Tibial nerve (tissue), 4 donors: ENCODE data around the gene WIZ. TPM values are rescaled to one million over a fixed set of nuclear protein-coding genes. Genes with fewer than 3 reads are reported as not detected.
A peak's percentile ranks its signal among the peaks of the same experiment; 100 is the strongest.
"Not testable (repeated sequence)": the region's sequence is repeated elsewhere in the genome, so short reads cannot be mapped to it uniquely, and the experiment has no call there.

ENCODE experiments used
- DNase-seq, 2 donors: peaks; one replicate each; pipeline ENCODE4 v3.0.0-alpha.2; 2019; ENCODE audit warnings: low spot score in 2 of 2
- H3K27ac ChIP-seq, 4 donors: fragments of 200-600 bp; sonication (generic) in 3 of 4; one replicate each; pipeline ENCODE4 v1.5.1; 2017 to 2019; ENCODE audit warnings: mild to moderate bottlenecking in 1 of 4
- H3K27me3 ChIP-seq, 2 donors: fragments of 200-600 bp; sonication (generic) in 1 of 2; one replicate each; pipeline versions ENCODE4 v1.5.1 to v1.6.0; 2017 to 2019
- H3K36me3 ChIP-seq, 3 donors: fragments of 200-600 bp; sonication (generic); one replicate each; pipeline ENCODE4 v1.5.1; 2018 to 2019
- H3K4me1 ChIP-seq, 4 donors: fragments of 200-600 bp; sonication (generic) in 3 of 4; one replicate each; pipeline ENCODE4 v1.5.1; 2017 to 2019
- H3K4me3 ChIP-seq, 4 donors: fragments of 200-600 bp; sonication (generic) in 3 of 4; one replicate each; pipeline ENCODE4 v1.5.1; 2017 to 2019; ENCODE audit warnings: mild to moderate bottlenecking in 1 of 4, moderate library complexity in 1 of 4
- H3K9me3 ChIP-seq, 4 donors: fragments of 200-600 bp; sonication (generic) in 3 of 4; one replicate each; pipeline ENCODE4 v1.5.1; 2017 to 2019
- EP300 ChIP-seq, 2 donors: sonication (generic); formaldehyde crosslinking; IDR thresholded peaks; one replicate each; pipeline ENCODE4 v1.6.1; 2017; ENCODE audit warnings: antibody characterized with exemption in 2 of 2, mild to moderate bottlenecking in 1 of 2
- POLR2A ChIP-seq, 2 donors: fragments of 450-650 bp; IDR thresholded peaks; one replicate each; pipeline ENCODE4 v1.6.1; 2017; ENCODE audit warnings: antibody characterized with exemption in 2 of 2, mild to moderate bottlenecking in 2 of 2, moderate library complexity in 2 of 2
- WGBS, 2 donors: methylation state at CpG; one replicate each; pipeline ENCODE4 v1.1.5; 2018; 5-methylcytosine and 5-hydroxymethylcytosine counted together
- total RNA-seq, 4 donors: library from RNA; depleted of rRNA; stranded (reverse); fragments of >200 nt; gene quantifications; one replicate each; pipeline ENCODE4 v1.1.0, GENCODE V29; 2016
- TF ChIP-seq, protein P1 (sequence below), 5 experiments: fragments of 200-600 bp in 3 of 5; fragments of 450-650 bp in 2 of 5; sonication (generic) in 3 of 5; IDR thresholded peaks; one replicate each; pipeline ENCODE4 v1.5.1; 2016 to 2019; ENCODE audit warnings: antibody characterized with exemption in 5 of 5, mild to moderate bottlenecking in 3 of 5, moderate library complexity in 2 of 5

The WIZ gene
- total RNA-seq, 4 donors from 2014 or later, result 31.5 to 108 (median 46.3) TPM

DNA sequence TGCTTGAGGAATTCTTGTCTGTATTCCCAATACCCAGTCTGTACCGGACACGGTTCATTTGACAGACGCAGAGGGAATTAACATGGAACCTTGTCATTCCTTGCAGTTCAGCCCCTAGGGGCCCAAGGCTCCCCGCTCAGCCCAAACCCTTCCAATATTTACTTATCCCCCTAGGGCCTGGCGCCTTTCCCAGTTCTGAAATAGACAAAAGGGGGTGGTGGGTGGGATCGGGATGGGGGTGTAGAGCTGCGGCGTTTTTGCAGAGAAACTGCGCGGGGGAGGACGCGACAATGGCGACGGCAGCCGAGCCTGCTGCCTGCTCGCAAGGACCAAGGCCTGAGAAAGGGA, 31.6 kb downstream of the WIZ start:
- H3K4me3 ChIP-seq, result peak overlapping the region; percentile 81 to 99 (median 94)
- no peaks in the 10 kb centered on the region for H3K27me3 ChIP-seq
- TF ChIP-seq EP300 (IDR thresholded peaks at IDR 0.05), result no peak
- no peak for TF ChIP-seq POLR2A (IDR thresholded peaks at IDR 0.05)
- TF ChIP-seq, protein P1, sequence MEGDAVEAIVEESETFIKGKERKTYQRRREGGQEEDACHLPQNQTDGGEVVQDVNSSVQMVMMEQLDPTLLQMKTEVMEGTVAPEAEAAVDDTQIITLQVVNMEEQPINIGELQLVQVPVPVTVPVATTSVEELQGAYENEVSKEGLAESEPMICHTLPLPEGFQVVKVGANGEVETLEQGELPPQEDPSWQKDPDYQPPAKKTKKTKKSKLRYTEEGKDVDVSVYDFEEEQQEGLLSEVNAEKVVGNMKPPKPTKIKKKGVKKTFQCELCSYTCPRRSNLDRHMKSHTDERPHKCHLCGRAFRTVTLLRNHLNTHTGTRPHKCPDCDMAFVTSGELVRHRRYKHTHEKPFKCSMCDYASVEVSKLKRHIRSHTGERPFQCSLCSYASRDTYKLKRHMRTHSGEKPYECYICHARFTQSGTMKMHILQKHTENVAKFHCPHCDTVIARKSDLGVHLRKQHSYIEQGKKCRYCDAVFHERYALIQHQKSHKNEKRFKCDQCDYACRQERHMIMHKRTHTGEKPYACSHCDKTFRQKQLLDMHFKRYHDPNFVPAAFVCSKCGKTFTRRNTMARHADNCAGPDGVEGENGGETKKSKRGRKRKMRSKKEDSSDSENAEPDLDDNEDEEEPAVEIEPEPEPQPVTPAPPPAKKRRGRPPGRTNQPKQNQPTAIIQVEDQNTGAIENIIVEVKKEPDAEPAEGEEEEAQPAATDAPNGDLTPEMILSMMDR (IDR thresholded peaks at IDR 0.05), result no peak
- 1 to 3% methylated on average over 16 of the region's 16 CpGs for WGBS, 2 donors
- no peak for DNase-seq
- H3K9me3 ChIP-seq, result peaks cover 0 to 4% (median 0%) of the 10 kb centered on the region in 4 donors
- H3K4me1 ChIP-seq, result peaks cover 0 to 58% (median 30%) of the 10 kb centered on the region in 4 donors
- H3K36me3 ChIP-seq, result peaks cover 0 to 31% (median 2%) of the 10 kb centered on the region in 3 donors
- H3K27ac ChIP-seq, result peak overlapping the region; percentile 62 to 93 (median 90)

DNA sequence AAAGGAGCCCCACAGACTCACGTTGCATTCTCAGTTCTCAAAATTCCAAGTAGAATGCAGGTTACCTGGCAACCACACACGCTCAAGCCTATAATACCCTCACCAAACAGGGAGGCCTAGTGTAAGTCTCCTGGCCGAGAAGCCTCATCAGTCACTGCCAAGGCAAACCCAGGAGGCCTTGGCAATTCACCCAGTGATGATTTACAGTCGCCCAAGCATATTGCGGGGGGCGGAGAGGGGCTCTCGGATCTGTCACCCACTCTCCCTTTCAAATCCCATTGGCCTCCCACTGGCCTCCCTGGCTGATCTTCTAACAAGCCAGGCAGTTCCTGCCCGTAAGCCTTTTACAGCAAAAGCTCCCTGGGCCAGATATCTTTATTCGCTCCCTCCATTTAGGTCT, 32.1 kb downstream of the WIZ start:
- Histone ChIP-seq H3K27me3 (no peaks in the 10 kb centered on the region), H3K36me3 (peaks cover 0 to 26% (median 0%) of the 10 kb centered on the region in 3 donors), H3K4me1 (peaks cover 0 to 63% (median 34%) of the 10 kb centered on the region in 4 donors), H3K4me3 (peak overlapping the region; percentile 81 to 99 (median 94)), H3K27ac (peak overlapping the region in 3 of 4 donors; percentile 89 to 93 (median 90)), H3K9me3 (no peaks in the 10 kb centered on the region)
- no peak for DNase-seq
- TF ChIP-seq, protein P1 (IDR thresholded peaks at IDR 0.05), result no peak
- no peak for TF ChIP-seq EP300 (IDR thresholded peaks at IDR 0.05)
- no peak for TF ChIP-seq POLR2A (IDR thresholded peaks at IDR 0.05)
- WGBS, 2 donors, result 5 to 6% methylated on average over 9 of the region's 9 CpGs

DNA sequence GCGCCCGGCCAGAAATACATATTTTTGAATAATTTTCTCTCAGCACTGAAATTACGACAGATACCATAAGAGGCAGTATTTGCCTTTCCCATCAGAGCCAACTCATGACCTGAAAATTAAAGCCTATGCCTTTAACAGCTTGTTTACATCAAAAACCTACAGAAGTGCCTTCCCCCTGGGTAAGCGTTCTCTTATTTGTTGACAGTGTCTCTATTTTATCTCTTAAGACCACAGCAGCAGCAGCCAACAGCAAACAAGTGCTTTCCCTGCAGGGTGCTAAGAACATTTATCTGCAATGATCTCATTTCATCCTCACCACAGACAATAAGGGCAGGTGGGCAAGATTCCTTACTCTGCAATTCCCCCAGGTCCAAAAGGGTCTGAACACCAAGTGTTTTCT, 36.9 kb downstream of the WIZ start:
- no peak overlapping the region for H3K4me3 ChIP-seq
- 60 to 66% methylated on average over 4 of the region's 4 CpGs for WGBS, 2 donors
- peaks cover 0 to 93% (median 40%) of the 10 kb centered on the region in 4 donors for H3K4me1 ChIP-seq
- H3K27me3 ChIP-seq, result no peaks in the 10 kb centered on the region
- peaks cover 0 to 35% (median 0%) of the 10 kb centered on the region in 3 donors for H3K36me3 ChIP-seq
- DNase-seq, result no peak
- H3K27ac ChIP-seq, result peak overlapping the region in 1 of 4 donors; percentile 13
- TF ChIP-seq EP300 (IDR thresholded peaks at IDR 0.05) (no peak), POLR2A (IDR thresholded peaks at IDR 0.05) (no peak)
- TF ChIP-seq, protein P1 (IDR thresholded peaks at IDR 0.05), result no peak
- no peaks in the 10 kb centered on the region for H3K9me3 ChIP-seq

DNA sequence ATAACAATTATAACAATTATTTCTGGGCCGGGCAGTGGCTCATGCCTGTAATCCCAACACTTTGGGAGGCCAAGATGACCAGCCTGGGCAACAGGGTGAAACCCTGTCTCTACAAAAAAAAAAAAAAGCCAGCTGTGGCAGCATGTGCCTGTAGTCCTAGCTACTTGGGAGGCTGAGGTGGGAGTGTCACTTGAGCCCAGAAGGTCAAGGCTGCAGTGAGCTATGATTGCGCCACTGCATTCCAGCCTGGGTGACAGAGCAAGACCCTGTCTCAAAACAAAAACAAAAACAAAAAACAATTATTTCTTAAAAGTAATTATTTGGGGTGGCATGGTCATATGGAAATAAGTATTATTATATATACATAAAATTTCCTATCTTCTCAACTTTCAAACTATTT, 38.4 kb downstream of the WIZ start:
- peak overlapping the region in 1 of 4 donors; percentile 2 for H3K27ac ChIP-seq
- not testable (repeated sequence) for H3K27me3 ChIP-seq, DNase-seq, H3K4me3 ChIP-seq, H3K9me3 ChIP-seq
- peaks cover 0 to 90% (median 32%) of the 10 kb centered on the region in 4 donors for H3K4me1 ChIP-seq
- H3K36me3 ChIP-seq, result peaks cover 0 to 35% (median 0%) of the 10 kb centered on the region in 3 donors
- 53 to 57% methylated on average over 2 of the region's 2 CpGs for WGBS, 2 donors

DNA sequence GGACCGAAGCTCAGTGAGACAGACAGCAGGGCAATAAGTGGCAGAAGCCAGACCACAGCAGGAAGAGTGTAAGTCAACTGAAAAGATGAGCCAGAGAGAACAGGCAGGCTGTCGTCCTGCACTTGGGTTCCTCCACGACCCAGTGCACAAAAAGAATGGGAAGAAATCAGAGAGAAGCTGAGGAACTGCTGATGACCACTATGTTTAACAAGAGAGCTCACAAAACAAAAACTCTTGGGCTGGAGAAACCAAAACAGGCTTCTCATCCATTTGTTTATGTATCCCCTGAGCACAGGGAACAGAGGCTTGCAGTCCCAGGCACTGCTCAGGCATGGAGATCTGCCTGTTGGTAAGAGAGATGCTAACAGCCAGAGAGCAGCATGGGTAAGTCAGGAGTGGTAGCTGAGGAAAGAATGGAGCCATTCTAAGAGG, 45.0 kb downstream of the WIZ start:
- Histone ChIP-seq H3K36me3 (peaks cover 0 to 55% (median 8%) of the 10 kb centered on the region in 3 donors), H3K4me3 (no peak overlapping the region), H3K9me3 (no peaks in the 10 kb centered on the region), H3K4me1 (peaks cover 5 to 90% (median 36%) of the 10 kb centered on the region in 4 donors), H3K27ac (peak overlapping the region in 3 of 4 donors; percentile 15 to 68 (median 67)), H3K27me3 (no peaks in the 10 kb centered on the region)
- no peak for DNase-seq
- TF ChIP-seq, protein P1 (IDR thresholded peaks at IDR 0.05), result no peak
- TF ChIP-seq POLR2A (IDR thresholded peaks at IDR 0.05), result no peak
- 41 to 43% methylated on average over 3 of the region's 3 CpGs for WGBS, 2 donors
